HEK293T (cell line): ENCODE measurements around the gene GFRA1.

Experiments used
- BHLHE40 ChIP-seq: fragments of 450-650 bp; IDR thresholded peaks from 2 replicates; pipeline ENCODE4 v1.6.1; 2016; ENCODE audit warnings: mild to moderate bottlenecking, moderate library complexity, borderline replicate concordance
- ELF4 ChIP-seq: fragments of 450-650 bp; IDR thresholded peaks from 2 replicates; pipeline ENCODE4 v1.6.1; 2017; ENCODE audit warnings: antibody characterized with exemption
- FOXM1 ChIP-seq: fragments of 450-650 bp; IDR thresholded peaks from 2 replicates; pipeline ENCODE4 v1.6.1; 2017; ENCODE audit warnings: mild to moderate bottlenecking, borderline replicate concordance
- L3MBTL2 ChIP-seq: fragments of 450-650 bp; conservative IDR thresholded peaks from 2 replicates; pipeline ENCODE4 v1.6.1; 2016; ENCODE audit warnings: mild to moderate bottlenecking
- SUZ12 ChIP-seq: fragments of 450-650 bp; IDR thresholded peaks from 2 replicates; pipeline ENCODE4 v1.6.1; 2016; ENCODE audit warnings: mild to moderate bottlenecking
- ZNF384 ChIP-seq: fragments of 450-650 bp; IDR thresholded peaks from 2 replicates; pipeline ENCODE4 v1.6.1; 2016

DNA sequence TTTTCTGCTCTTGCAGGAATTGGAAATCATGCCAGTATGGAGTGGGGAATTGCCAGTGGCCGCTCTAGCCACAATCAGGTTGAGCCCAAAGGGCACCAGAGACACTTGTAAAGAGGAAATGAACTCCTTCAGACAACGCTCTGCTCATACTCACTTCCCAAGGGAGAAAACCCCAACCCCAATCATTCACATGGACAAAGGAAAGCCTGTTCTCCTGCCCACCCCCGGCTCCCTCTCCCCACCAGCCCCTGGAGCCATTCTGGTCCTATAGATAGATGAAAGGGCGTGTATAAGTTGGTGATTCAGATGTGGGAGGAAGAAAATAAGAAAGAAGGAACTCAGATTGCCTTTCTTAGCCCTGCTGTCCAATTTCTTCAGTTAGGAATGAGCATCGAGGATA, 57.4 kb downstream of the GFRA1 start:
- TF ChIP-seq ZNF384 (no peak), BHLHE40 (no peak), L3MBTL2 (no peak), FOXM1 (no peak), SUZ12 (no peak), ELF4 (no peak)
